ENCODE measurements around the gene PIM1.

The PIM1 gene

DNA sequence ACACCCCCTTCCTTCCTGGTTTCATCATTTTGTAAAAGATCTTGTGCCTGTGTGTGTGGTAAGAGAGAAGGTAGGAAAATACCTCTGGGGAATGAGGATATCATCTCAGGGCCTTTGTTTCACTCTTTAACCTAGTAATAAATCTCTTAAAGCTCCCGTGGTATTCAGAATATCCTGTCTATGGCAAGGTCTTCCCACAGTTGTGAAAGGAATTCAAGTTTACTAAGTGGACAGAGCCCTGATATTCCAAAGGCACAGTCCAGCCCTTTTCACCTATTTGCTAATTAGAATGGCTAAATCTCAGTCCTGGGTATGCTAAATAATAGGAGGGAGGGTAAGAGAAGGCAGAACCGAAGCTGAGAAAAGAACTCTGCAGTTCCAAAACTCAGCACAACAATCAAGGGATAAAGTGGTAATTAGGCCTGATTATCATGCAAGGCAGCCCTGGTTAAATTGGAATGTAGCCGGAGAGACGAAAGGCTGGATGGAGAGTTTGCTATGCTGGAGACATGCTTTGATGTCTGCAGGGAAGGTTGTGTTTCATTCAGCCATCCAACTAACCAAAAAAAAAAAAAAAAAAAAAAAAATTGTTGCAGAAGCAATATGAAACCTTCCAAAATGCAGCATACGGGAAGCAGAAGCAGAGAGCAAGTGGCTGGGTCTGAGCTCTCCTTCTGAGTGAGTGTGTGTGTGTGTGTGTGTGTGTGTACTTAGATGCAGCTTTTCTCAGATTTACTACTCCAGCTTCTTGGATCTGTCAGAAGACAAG is 28.5 kb upstream of the PIM1 start:
- Histone ChIP-seq H3K4me3 (0 out of 2 replicates have a peak overlapping the region, but pooled peaks have one; percentile 8), H3K9me3 (ENCODE audit: low read depth, low read length) (no peaks in the 10 kb centered on the region), H3K9ac (ENCODE audit: insufficient read length) (peak overlapping the region; percentile 14), H3K36me3 (ENCODE audit: insufficient read depth, low read length) (no peaks in the 10 kb centered on the region), H3K27ac (peak overlapping the region; percentile 72)
- DNase-seq (ENCODE audit: low read depth, low spot score), result no peak
- TF ChIP-seq EZH2 (IDR thresholded peaks at IDR 0.05) (no peak), POLR2AphosphoS5 (IDR thresholded peaks at IDR 0.05; ENCODE audit: borderline replicate concordance, low read depth, low read length) (no peak), FOXP2 (optimal IDR thresholded peaks at IDR 0.05; ENCODE audit: control extremely low read depth, extremely low read length, insufficient read depth) (no peak)

DNA sequence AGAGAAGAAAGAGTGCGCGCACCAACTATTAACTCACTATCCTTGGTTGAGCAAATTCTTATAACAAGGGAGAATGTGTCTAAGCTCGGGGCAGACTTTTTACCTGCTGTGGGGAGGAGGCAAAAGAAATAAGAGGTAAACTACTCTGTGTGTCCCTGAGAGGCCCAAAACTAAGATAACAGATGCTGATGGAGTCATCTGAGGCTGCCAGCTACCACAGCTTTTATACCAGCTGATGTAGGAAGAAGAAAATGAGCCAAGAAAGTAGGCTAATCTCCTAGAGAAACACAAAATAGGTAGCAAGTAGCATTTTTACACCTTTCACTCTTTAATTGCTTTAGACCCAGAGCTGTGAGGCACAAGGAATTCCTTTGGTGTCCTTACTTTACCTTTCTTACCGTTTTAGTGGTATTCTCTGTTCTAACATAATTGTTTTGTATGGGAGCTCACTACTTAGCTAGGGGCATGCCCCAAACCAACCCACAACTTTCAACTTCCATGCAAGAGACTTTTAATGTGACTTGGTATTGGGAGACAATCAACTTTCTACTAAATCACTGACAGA is 27.8 kb upstream of the PIM1 start:
- DNase-seq (ENCODE audit: low read depth, low spot score), result no peak
- H3K27ac ChIP-seq, result peak overlapping the region; percentile 72
- no peak overlapping the region for H3K9ac ChIP-seq (ENCODE audit: insufficient read length)
- H3K4me3 ChIP-seq, result no peak overlapping the region
- H3K9me3 ChIP-seq (ENCODE audit: low read depth, low read length), result no peaks in the 10 kb centered on the region
- TF ChIP-seq POLR2AphosphoS5 (IDR thresholded peaks at IDR 0.05; ENCODE audit: borderline replicate concordance, low read depth, low read length), result no peak
- no peak for TF ChIP-seq FOXP2 (optimal IDR thresholded peaks at IDR 0.05; ENCODE audit: control extremely low read depth, extremely low read length, insufficient read depth)
- TF ChIP-seq EZH2 (IDR thresholded peaks at IDR 0.05), result no peak
- H3K36me3 ChIP-seq (ENCODE audit: insufficient read depth, low read length), result no peaks in the 10 kb centered on the region

DNA sequence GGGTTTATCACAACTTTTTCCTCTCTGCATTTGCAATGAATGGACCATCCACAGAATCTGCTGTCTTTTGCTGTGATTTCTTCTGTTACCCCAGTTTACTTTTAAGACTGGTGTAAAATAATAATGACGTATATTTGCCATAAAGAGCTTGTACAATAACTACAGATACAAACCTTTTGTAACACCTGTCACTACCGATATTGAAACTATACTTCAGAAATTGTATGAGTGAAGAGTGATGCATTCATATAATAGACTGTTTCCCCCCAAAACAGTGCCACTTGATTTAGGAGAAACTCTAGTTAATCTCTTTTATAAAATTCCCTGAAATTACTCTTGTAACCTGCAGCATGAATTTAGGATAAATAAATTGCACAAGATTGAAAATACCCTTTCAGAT is 26.4 kb upstream of the PIM1 start:
- no peak overlapping the region for H3K4me3 ChIP-seq
- no peak overlapping the region for H3K9ac ChIP-seq (ENCODE audit: insufficient read length)
- H3K9me3 ChIP-seq (ENCODE audit: low read depth, low read length), result no peaks in the 10 kb centered on the region
- H3K36me3 ChIP-seq (ENCODE audit: insufficient read depth, low read length), result no peaks in the 10 kb centered on the region
- H3K27ac ChIP-seq, result no peak overlapping the region
- TF ChIP-seq EZH2 (IDR thresholded peaks at IDR 0.05) (no peak), FOXP2 (optimal IDR thresholded peaks at IDR 0.05; ENCODE audit: control extremely low read depth, extremely low read length, insufficient read depth) (no peak), POLR2AphosphoS5 (IDR thresholded peaks at IDR 0.05; ENCODE audit: borderline replicate concordance, low read depth, low read length) (no peak)
- no peak for DNase-seq (ENCODE audit: low read depth, low spot score)

DNA sequence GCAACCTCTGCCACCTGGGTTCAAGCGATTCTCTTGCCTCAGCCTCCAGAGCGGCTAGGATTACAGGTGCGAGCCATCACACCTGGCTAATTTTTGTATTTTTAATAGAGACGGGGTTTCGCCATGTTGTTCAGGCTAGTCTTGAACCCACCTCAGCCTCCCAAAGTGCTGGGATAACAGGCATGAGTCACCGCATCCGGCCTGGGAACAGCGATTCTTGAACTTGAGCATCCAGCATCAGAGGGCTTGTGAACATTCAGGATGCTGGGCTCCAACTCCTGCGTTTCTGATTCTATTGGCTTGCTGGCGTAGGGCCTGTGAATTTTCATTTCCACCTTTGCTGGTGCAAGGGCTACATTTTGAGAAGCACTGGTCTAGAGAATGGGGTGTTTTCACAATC is 24.5 kb upstream of the PIM1 start:
- no peak overlapping the region for H3K27ac ChIP-seq
- no peak for DNase-seq (ENCODE audit: low read depth, low spot score)
- no peak overlapping the region for H3K4me3 ChIP-seq
- H3K9me3 ChIP-seq (ENCODE audit: low read depth, low read length), result no peaks in the 10 kb centered on the region
- no peak overlapping the region for H3K9ac ChIP-seq (ENCODE audit: insufficient read length)
- TF ChIP-seq EZH2 (IDR thresholded peaks at IDR 0.05) (no peak), POLR2AphosphoS5 (IDR thresholded peaks at IDR 0.05; ENCODE audit: borderline replicate concordance, low read depth, low read length) (no peak), FOXP2 (optimal IDR thresholded peaks at IDR 0.05; ENCODE audit: control extremely low read depth, extremely low read length, insufficient read depth) (no peak)
- H3K36me3 ChIP-seq (ENCODE audit: insufficient read depth, low read length), result no peaks in the 10 kb centered on the region

DNA sequence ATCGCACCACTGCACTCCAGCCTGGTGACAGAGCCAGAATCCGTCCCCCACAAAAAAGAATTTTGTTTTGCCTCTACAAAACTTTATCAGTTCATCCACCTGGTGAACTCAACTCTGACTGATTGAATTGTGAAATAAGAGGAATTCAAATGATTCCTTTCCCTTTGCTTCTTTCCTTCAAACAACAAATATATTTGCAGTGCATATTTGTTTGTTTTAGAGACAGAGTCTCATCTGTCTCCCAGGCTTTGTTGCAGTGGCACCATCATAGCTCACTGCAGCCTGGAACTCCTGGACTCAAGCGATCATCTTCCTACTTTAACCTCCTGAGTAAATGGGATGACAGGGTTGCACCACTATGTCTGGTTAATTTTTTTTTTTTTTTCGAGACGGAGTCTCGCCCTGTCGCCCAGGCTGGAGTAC is 23.2 kb upstream of the PIM1 start:
- Histone ChIP-seq H3K36me3 (ENCODE audit: insufficient read depth, low read length) (no peaks in the 10 kb centered on the region), H3K27ac (no peak overlapping the region), H3K9ac (ENCODE audit: insufficient read length) (no peak overlapping the region), H3K9me3 (ENCODE audit: low read depth, low read length) (no peaks in the 10 kb centered on the region), H3K4me3 (no peak overlapping the region)
- no peak for DNase-seq (ENCODE audit: low read depth, low spot score)
- no peak for TF ChIP-seq POLR2AphosphoS5 (IDR thresholded peaks at IDR 0.05; ENCODE audit: borderline replicate concordance, low read depth, low read length)
- no peak for TF ChIP-seq EZH2 (IDR thresholded peaks at IDR 0.05)
- no peak for TF ChIP-seq FOXP2 (optimal IDR thresholded peaks at IDR 0.05; ENCODE audit: control extremely low read depth, extremely low read length, insufficient read depth)

DNA sequence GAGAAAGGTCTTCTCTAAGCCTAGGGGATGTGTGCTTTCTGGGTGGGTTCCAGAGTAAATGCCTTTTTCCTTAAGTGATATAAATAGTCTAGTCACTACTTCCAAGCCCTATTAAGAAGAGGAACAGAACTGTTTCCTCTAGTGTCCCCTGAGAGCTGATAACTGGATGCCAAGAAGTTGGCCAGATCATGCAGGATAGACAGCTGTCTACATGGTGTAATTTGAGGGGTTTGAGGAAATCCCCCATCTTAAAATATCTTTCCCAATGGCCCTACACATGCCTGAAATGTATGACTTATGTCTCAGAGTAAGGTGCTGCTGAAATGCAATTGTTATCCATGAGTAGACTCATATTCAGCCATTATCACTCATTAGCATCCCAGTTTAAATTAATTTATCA is 20.2 kb upstream of the PIM1 start:
- Histone ChIP-seq H3K4me3 (no peak overlapping the region), H3K9ac (ENCODE audit: insufficient read length) (no peak overlapping the region), H3K9me3 (ENCODE audit: low read depth, low read length) (no peaks in the 10 kb centered on the region), H3K36me3 (ENCODE audit: insufficient read depth, low read length) (no peaks in the 10 kb centered on the region), H3K27ac (no peak overlapping the region)
- TF ChIP-seq EZH2 (IDR thresholded peaks at IDR 0.05) (no peak), FOXP2 (optimal IDR thresholded peaks at IDR 0.05; ENCODE audit: control extremely low read depth, extremely low read length, insufficient read depth) (no peak), POLR2AphosphoS5 (IDR thresholded peaks at IDR 0.05; ENCODE audit: borderline replicate concordance, low read depth, low read length) (no peak)
- no peak for DNase-seq (ENCODE audit: low read depth, low spot score)

DNA sequence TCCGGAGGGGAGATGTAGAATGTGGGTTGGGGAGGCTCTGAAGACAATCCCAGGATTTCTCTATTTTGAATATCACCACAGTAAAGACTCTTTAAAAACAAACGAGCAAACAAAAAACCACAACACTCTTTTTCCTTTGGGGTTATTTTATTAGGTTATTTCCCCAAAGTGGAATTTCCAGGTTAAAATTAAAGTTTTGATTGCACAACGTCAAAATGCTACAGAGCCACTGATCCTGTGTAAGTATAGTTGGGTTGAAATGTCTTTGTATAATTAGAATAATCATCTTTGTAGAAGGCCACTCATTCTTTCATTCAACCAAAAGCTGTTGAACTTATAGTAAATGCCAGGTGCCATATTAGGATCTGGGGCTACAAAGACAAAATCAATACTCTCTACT is 19.6 kb upstream of the PIM1 start:
- Histone ChIP-seq H3K27ac (no peak overlapping the region), H3K4me3 (no peak overlapping the region), H3K9me3 (ENCODE audit: low read depth, low read length) (no peaks in the 10 kb centered on the region), H3K9ac (ENCODE audit: insufficient read length) (no peak overlapping the region), H3K36me3 (ENCODE audit: insufficient read depth, low read length) (no peaks in the 10 kb centered on the region)
- DNase-seq (ENCODE audit: low read depth, low spot score), result no peak
- TF ChIP-seq POLR2AphosphoS5 (IDR thresholded peaks at IDR 0.05; ENCODE audit: borderline replicate concordance, low read depth, low read length) (no peak), FOXP2 (optimal IDR thresholded peaks at IDR 0.05; ENCODE audit: control extremely low read depth, extremely low read length, insufficient read depth) (no peak), EZH2 (IDR thresholded peaks at IDR 0.05) (no peak)

DNA sequence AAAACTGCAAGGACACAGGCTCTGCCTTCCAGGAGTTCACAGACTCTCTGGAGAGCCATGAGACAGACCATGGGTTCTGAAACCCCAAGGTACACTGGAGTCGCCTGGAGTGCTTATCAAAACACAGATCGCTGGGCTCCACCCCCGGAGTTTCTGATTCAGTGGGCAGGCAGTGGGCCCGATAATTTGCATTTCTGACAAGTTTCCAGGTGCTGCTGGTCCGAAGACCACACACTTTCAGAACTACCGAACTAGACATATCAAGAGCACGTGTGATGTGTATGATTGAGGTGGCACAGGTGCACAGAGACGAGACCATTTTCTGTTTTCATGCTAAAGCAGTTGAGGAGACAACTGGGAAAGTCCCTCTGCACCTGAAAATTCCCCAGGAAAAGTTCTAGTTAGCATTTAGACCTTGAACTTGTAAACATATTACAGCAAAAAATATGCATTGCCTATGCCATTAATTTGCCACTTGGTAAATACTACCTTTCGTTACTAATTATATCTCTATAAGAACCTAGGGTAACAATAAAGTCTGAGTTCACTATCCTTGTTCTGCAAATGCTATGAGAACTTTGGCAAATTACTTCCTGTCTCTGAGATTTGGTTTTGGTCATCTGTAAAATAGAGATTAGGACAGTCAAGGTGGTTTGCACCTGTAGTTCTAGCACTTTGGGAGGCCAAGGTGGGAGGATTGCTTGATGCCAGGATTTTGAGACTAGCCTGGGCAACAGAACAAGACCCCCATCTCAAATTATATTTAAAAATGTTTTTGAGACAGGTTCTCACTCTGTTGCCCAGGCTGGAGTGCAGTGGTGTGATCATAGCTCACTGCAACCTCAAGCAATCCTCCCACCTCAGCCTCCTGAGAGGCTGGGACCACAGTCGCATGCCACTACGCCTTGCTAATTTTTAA is 14.3 kb upstream of the PIM1 start:
- no peak overlapping the region for H3K27ac ChIP-seq
- H3K4me3 ChIP-seq, result no peak overlapping the region
- H3K9me3 ChIP-seq (ENCODE audit: low read depth, low read length), result no peaks in the 10 kb centered on the region
- H3K36me3 ChIP-seq (ENCODE audit: insufficient read depth, low read length), result no peaks in the 10 kb centered on the region
- H3K9ac ChIP-seq (ENCODE audit: insufficient read length), result no peak overlapping the region
- TF ChIP-seq EZH2 (IDR thresholded peaks at IDR 0.05), result no peak
- TF ChIP-seq POLR2AphosphoS5 (IDR thresholded peaks at IDR 0.05; ENCODE audit: borderline replicate concordance, low read depth, low read length), result no peak
- TF ChIP-seq FOXP2 (optimal IDR thresholded peaks at IDR 0.05; ENCODE audit: control extremely low read depth, extremely low read length, insufficient read depth), result no peak
- DNase-seq (ENCODE audit: low read depth, low spot score), result no peak
